ENCODE data around the gene CSNK1A1.

The CSNK1A1 gene

GRCh38 chr5:149549461-149550267 is 1.6 kb downstream of the CSNK1A1 start:
- in situ Hi-C loops (cut with MboI; ENCODE audit: low pct_unique_long_range_greater_than_20kb, low sequenced_read_pairs, unreplicated experiment) = no loop called here
- peak; percentile 49 for DNase-seq (ENCODE audit: low spot score)

GRCh38 chr5:149546974-149547373 is 4.3 kb downstream of the CSNK1A1 start:
- no peak for DNase-seq (ENCODE audit: low spot score)
- in situ Hi-C loops (cut with MboI; ENCODE audit: low pct_unique_long_range_greater_than_20kb, low sequenced_read_pairs, unreplicated experiment) = no loop called here
- TF ChIP-seq, protein P1, sequence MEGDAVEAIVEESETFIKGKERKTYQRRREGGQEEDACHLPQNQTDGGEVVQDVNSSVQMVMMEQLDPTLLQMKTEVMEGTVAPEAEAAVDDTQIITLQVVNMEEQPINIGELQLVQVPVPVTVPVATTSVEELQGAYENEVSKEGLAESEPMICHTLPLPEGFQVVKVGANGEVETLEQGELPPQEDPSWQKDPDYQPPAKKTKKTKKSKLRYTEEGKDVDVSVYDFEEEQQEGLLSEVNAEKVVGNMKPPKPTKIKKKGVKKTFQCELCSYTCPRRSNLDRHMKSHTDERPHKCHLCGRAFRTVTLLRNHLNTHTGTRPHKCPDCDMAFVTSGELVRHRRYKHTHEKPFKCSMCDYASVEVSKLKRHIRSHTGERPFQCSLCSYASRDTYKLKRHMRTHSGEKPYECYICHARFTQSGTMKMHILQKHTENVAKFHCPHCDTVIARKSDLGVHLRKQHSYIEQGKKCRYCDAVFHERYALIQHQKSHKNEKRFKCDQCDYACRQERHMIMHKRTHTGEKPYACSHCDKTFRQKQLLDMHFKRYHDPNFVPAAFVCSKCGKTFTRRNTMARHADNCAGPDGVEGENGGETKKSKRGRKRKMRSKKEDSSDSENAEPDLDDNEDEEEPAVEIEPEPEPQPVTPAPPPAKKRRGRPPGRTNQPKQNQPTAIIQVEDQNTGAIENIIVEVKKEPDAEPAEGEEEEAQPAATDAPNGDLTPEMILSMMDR (IDR thresholded peaks at IDR 0.05; ENCODE audit: extremely low read depth, insufficient read depth, missing control alignments) = no peak

More at GRCh38 chr5:149549461-149550267, 1.6 kb downstream of the CSNK1A1 start:
- TF ChIP-seq, protein P1 (IDR thresholded peaks at IDR 0.05; ENCODE audit: extremely low read depth, insufficient read depth, missing control alignments) = no peak

DNA sequence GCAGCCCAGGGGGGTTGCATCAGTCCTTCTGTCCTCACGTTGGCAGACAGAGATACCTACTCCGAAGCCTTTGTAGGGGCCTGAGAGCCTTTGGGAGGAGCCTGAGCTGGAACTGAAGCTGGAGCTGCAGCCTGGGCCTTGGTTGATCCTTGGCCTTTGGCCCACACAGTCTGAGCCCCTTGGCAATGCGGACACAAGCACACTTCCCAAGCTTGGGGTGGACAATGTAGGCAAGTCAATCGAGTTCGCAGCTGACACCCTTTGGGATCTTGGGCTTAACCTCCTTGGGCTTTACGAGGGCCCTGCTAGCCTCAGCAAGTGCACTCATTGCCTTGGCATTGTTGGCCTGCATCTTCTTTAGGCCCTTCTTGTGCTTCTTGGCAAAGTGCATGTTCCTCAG is 5.9 kb downstream of the CSNK1A1 start:
- in situ Hi-C loops (cut with MboI; ENCODE audit: low pct_unique_long_range_greater_than_20kb, low sequenced_read_pairs, unreplicated experiment) = no loop called here
- TF ChIP-seq, protein P1 (IDR thresholded peaks at IDR 0.05; ENCODE audit: extremely low read depth, insufficient read depth, missing control alignments) = no peak
- DNase-seq (ENCODE audit: low spot score) = no peak

DNA sequence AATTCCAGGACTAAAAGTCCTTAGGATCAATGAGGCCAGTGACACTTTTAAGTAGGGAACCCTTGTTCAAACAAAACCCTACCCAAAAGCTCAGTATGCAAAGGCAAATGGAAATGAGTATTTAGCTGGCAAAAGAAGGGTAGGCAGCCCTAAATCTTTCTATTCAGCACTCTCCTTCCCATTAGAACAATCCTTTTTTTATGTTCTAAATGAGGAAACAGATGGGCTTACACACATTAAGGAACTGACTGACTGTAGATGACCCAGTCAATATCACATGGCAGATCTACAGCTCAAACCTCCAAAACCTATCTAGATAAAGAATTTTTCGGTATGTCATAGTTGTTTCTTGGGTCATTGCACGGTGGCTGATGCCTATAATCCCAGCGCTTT is 7.2 kb downstream of the CSNK1A1 start:
- TF ChIP-seq, protein P1 (IDR thresholded peaks at IDR 0.05; ENCODE audit: extremely low read depth, insufficient read depth, missing control alignments) = no peak
- DNase-seq (ENCODE audit: low spot score) = no peak
- in situ Hi-C loops (cut with MboI; ENCODE audit: low pct_unique_long_range_greater_than_20kb, low sequenced_read_pairs, unreplicated experiment) = no loop called here

GRCh38 chr5:149543361-149544027 is 7.7 kb downstream of the CSNK1A1 start:
- TF ChIP-seq, protein P1 (IDR thresholded peaks at IDR 0.05; ENCODE audit: extremely low read depth, insufficient read depth, missing control alignments) = no peak
- in situ Hi-C loops (cut with MboI; ENCODE audit: low pct_unique_long_range_greater_than_20kb, low sequenced_read_pairs, unreplicated experiment) = no loop called here
- DNase-seq (ENCODE audit: low spot score) = no peak

GRCh38 chr5:149541893-149542292 is 9.3 kb downstream of the CSNK1A1 start:
- no peak for DNase-seq (ENCODE audit: low spot score)
- TF ChIP-seq, protein P1 (IDR thresholded peaks at IDR 0.05; ENCODE audit: extremely low read depth, insufficient read depth, missing control alignments) = no peak
- in situ Hi-C loops (cut with MboI; ENCODE audit: low pct_unique_long_range_greater_than_20kb, low sequenced_read_pairs, unreplicated experiment) = no loop called here

All from GM13977 (cell line).